Mucosa of descending colon (tissue), 3 donors: Measurements from ENCODE around the gene KRTAP2-1. TPM values are rescaled to one million over a fixed set of nuclear protein-coding genes. Genes with fewer than 3 reads are reported as not detected.

Experiments used
- ATAC-seq: fragments of 200-7000 bp; cut with Tn5 transposase; one replicate; pipeline ENCODE4 v1.9.1; 2020; ENCODE audit warnings: mild to moderate bottlenecking, moderate library complexity
- DNase-seq, 3 donors: peaks; one replicate each; pipeline ENCODE4 v3.0.0-alpha.2; 2020
- H3K36me3 ChIP-seq: fragments of 200-600 bp; one replicate; pipeline ENCODE4 v1.8.0; 2021; ENCODE audit warnings: low read depth, mild to moderate bottlenecking
- H3K4me1 ChIP-seq: fragments of 200-600 bp; one replicate; pipeline ENCODE4 v1.8.0; 2021; ENCODE audit warnings: low read depth, mild to moderate bottlenecking
- H3K4me3 ChIP-seq: fragments of 200-600 bp; one replicate; pipeline ENCODE4 v1.8.0; 2021; ENCODE audit warnings: mild to moderate bottlenecking
- H3K9me3 ChIP-seq: fragments of 200-600 bp; one replicate; pipeline ENCODE4 v1.8.0; 2021; ENCODE audit warnings: mild to moderate bottlenecking
- CTCF ChIP-seq: fragments of 200-600 bp; IDR thresholded peaks from one replicate; pipeline ENCODE4 v1.8.0; 2022; ENCODE audit warnings: antibody characterized with exemption, mild to moderate bottlenecking
- intact Hi-C, 2 donors: fragments of 100-400 bp; cut with DNase I in 1 of 2; cut with micrococcal nuclease in 1 of 2; formaldehyde crosslinking; loops; one replicate each; pipeline versions ENCODE4 v1.11.0 to v1.11.1; 2022; cut with DNase I, micrococcal nuclease
- total RNA-seq, 3 donors: library from RNA; stranded (reverse); fragmentation: NEBNext Ultra II Directional in 2 of 3; extraction: Animal tissue kit (Norgen Biotek cat#: 25700) in 2 of 3; gene quantifications; one replicate each; pipeline versions ENCODE4 v1.2.1 to v1.2.4, GENCODE V29; 2021 to 2023
- donor health status: DM: no; HTN: no; CAD: no; lungs with moderate emphysema.
- donor health status: DM: no; HTN: no; CAD: no.
- donor health status: DM: no; HTN: yes; CAD: no.

Gene KRTAP2-1
- total RNA-seq, 3 donors from 2014 or later: not detected

GRCh38 chr17:41009301-41009760, 37.8 kb downstream of the KRTAP2-1 start:
- H3K4me1 ChIP-seq: no peaks in the 10 kb centered on the region
- H3K9me3 ChIP-seq: no peaks in the 10 kb centered on the region
- no peak for TF ChIP-seq CTCF
- no peaks in the 10 kb centered on the region for H3K36me3 ChIP-seq
- no peak for DNase-seq
- ATAC-seq: no peak
- H3K4me3 ChIP-seq: no peak overlapping the region
- intact Hi-C loops: no loop called here

GRCh38 chr17:41008811-41009210, 38.3 kb downstream of the KRTAP2-1 start, which contains the start of gene KRTAP3-1:
Gene KRTAP3-1 (minus strand): TSS chr17:41009128. CDS start chr17:41009074, 54 bp downstream.
- no peaks in the 10 kb centered on the region for H3K36me3 ChIP-seq
- TF ChIP-seq CTCF: no peak
- H3K9me3 ChIP-seq: no peaks in the 10 kb centered on the region
- H3K4me3 ChIP-seq: no peak within 1 kb of the TSS
- DNase-seq: no peak
- H3K4me1 ChIP-seq: no peaks in the 10 kb centered on the region
- no peak for ATAC-seq
- intact Hi-C loops: no loop called here

GRCh38 chr17:41004397-41004796, 42.7 kb downstream of the KRTAP2-1 start:
- ATAC-seq (no peak), DNase-seq (no peak)
- intact Hi-C loops: no loop called here
- Histone ChIP-seq H3K36me3 (no peaks in the 10 kb centered on the region), H3K4me1 (no peaks in the 10 kb centered on the region), H3K9me3 (no peaks in the 10 kb centered on the region), H3K4me3 (no peak overlapping the region)
- TF ChIP-seq CTCF: no peak

GRCh38 chr17:41003926-41004325, 43.2 kb downstream of the KRTAP2-1 start:
- Histone ChIP-seq H3K4me3 (no peak overlapping the region), H3K36me3 (no peaks in the 10 kb centered on the region), H3K4me1 (no peaks in the 10 kb centered on the region), H3K9me3 (no peaks in the 10 kb centered on the region)
- intact Hi-C loops: no loop called here
- TF ChIP-seq CTCF: no peak
- DNase-seq (no peak), ATAC-seq (no peak)

GRCh38 chr17:41002814-41003213, 44.3 kb downstream of the KRTAP2-1 start:
- no peak for ATAC-seq
- H3K4me3 ChIP-seq: no peak overlapping the region

More at GRCh38 chr17:41002814-41003213, 44.3 kb downstream of the KRTAP2-1 start:
- intact Hi-C loops: no loop called here
- Histone ChIP-seq H3K9me3 (no peaks in the 10 kb centered on the region), H3K4me1 (no peaks in the 10 kb centered on the region), H3K36me3 (no peaks in the 10 kb centered on the region)
- TF ChIP-seq CTCF: no peak
- no peak for DNase-seq
